ENCODE measurements around the gene CILP2.

Gene CILP2

DNA sequence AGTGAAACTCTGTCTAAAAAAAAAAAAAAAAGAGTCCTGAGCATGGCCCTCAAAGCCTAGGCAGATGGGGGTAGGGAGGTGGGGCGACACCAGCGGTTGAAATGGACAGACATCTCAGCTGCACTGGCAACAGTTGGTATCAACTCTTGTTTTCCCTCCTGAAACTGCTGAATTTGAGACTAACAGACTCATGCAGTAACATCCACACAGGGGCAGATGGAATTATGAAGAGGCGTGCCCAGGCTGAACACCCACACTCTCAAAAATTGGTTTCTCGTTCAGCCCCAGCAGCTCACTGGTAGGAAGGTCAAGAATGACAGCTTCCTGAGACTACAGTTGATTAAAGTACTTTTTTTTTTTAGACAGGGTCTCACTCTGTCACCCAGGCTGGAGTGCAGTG lies 56.3 kb downstream of the CILP2 start:
- H3K4me3 ChIP-seq (ENCODE audit: low read depth, low read length), result no peak overlapping the region
- peak; percentile 27 for DNase-seq (ENCODE audit: low read depth)
- no peak for TF ChIP-seq CTCF (IDR thresholded peaks at IDR 0.05; ENCODE audit: insufficient read depth, low read depth, low read length, missing control alignments)

DNA sequence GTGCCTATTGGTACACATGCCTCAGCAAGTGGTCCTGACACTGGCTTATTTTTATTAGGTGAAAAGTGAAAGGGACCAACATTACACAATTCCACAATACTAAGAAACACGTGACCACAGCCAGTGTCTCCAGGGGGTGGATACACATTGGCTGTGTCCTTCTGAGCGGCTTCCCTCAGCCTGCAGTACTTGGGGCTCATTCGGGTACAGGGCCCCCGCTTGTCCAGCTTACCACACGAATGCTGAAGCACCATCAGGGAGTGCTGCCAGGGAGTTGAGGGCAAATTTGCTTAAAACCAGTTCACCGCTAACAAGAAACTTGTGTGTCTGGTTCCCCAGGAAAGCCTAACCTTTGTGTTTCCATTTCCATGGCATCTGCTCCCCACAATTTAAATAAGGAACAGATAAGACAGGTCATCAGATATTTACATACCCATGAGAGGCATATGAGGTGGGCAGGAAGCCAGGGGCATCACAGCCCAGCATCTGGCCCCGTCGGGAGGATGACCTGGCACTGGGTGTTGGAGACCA lies 57.2 kb downstream of the CILP2 start:
- no peak for TF ChIP-seq CTCF (IDR thresholded peaks at IDR 0.05; ENCODE audit: insufficient read depth, low read depth, low read length, missing control alignments)
- peak; percentile 44 for DNase-seq (ENCODE audit: low read depth)
- H3K4me3 ChIP-seq (ENCODE audit: low read depth, low read length), result no peak overlapping the region

Data from GM12865 (cell line).